ENCODE measurements around the gene SEPTIN10. TPM values are rescaled to one million over a fixed set of nuclear protein-coding genes. Genes with fewer than 3 reads are reported as not detected.

Gene SEPTIN10
- total and polyA plus RNA-seq, 4 donors = 30.2 to 117 (median 48.3) TPM

DNA sequence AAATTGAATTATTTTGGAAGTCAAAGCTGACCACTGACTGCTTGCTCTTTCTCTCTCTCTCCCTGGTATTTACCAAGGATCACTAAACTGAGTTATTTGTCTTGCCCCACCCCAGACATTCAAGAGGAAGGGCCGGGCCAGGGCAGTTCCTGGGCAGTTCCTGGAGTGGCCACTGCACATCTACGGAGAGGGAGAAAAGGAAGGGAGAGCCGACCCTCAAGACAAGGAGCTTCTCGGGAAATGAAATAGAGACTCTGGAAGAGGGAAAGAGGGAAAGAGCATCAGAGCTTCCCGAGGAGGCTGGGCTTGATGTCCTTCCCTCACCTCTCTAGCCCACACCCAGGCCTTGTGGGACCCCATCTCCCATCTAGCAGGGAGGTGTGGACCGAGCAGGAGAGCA, 83.1 kb downstream of the SEPTIN10 start:
- Histone ChIP-seq H3K4me1 (ENCODE audit: control insufficient read depth in 5 of 5, insufficient read depth in 5 of 5, low read length in 5 of 5) (peaks cover 0 to 12% (median 0%) of the 10 kb centered on the region in 5 donors), H3K27ac (ENCODE audit: low read depth in 1 of 2, low read length in 1 of 2) (no peak overlapping the region), H3K4me3 (no peak overlapping the region), H3K27me3 (ENCODE audit: control insufficient read depth in 3 of 3, insufficient read depth in 3 of 3, low read length in 2 of 3) (no peaks in the 10 kb centered on the region), H3K9me3 (ENCODE audit: control insufficient read depth in 4 of 4, insufficient read depth in 3 of 4, low read length in 3 of 4) (no peaks in the 10 kb centered on the region), H3K9ac (ENCODE audit: insufficient read depth in 1 of 2, low read length in 2 of 2) (no peak overlapping the region), H3K36me3 (ENCODE audit: control insufficient read depth in 4 of 4, insufficient read depth in 4 of 4, low read length in 4 of 4) (no peaks in the 10 kb centered on the region)
- TF ChIP-seq, protein P1, sequence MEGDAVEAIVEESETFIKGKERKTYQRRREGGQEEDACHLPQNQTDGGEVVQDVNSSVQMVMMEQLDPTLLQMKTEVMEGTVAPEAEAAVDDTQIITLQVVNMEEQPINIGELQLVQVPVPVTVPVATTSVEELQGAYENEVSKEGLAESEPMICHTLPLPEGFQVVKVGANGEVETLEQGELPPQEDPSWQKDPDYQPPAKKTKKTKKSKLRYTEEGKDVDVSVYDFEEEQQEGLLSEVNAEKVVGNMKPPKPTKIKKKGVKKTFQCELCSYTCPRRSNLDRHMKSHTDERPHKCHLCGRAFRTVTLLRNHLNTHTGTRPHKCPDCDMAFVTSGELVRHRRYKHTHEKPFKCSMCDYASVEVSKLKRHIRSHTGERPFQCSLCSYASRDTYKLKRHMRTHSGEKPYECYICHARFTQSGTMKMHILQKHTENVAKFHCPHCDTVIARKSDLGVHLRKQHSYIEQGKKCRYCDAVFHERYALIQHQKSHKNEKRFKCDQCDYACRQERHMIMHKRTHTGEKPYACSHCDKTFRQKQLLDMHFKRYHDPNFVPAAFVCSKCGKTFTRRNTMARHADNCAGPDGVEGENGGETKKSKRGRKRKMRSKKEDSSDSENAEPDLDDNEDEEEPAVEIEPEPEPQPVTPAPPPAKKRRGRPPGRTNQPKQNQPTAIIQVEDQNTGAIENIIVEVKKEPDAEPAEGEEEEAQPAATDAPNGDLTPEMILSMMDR (IDR thresholded peaks at IDR 0.05; ENCODE audit: control extremely low read depth, extremely low read depth) = no peak
- DNase-seq (no peak), ATAC-seq (ENCODE audit: insufficient read depth, low FRiP score) (no peak)
- WGBS, 2 donors = 41 to 62% methylated on average over 6 of the region's 6 CpGs

DNA sequence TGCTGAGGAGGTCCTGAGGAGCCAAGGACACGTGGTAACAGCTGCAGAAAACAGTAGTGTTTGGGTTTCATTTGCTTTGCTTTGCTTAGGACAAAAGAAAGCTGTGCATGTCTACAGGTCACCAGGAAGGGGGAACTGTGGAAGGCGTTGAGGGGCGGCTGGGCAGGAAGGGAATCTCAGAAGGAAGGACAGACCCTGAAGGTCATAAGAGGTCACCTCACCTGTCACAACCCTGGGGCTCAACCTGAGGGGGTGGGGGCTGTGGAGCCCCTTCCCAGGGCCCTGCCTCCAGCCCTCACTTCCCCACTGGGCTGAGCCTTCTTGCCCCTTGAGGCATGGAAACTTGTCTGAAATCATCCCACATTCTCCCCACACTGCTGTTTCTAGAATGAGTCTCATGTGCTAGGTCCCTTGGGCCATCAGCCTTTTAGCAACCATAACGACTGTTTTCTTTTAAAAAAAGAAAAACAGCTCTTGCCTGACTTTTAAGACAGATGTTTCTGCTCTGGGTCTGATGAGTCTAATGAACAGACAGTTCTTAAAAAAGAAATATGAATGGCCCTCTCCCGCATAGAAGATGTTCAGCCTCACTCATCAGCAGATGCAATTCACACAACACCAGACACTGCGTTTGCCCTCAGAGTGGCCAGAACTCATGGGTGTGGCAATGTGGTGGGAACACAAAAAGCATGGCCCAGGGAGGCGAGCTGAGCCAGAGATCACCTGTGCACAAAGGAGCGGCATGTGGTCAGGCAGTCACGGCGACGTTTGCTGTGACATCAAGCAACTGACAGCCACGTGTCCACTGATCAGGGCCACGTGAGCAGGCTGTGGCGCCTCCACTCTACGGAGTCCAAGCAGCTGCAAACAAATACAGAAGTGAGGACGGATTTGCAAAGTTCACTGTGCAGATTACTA, 84.0 kb downstream of the SEPTIN10 start:
- no peak for DNase-seq
- Histone ChIP-seq H3K4me3 (no peak overlapping the region), H3K36me3 (ENCODE audit: control insufficient read depth in 4 of 4, insufficient read depth in 4 of 4, low read length in 4 of 4) (no peaks in the 10 kb centered on the region), H3K27ac (ENCODE audit: low read depth in 1 of 2, low read length in 1 of 2) (no peak overlapping the region), H3K4me1 (ENCODE audit: control insufficient read depth in 5 of 5, insufficient read depth in 5 of 5, low read length in 5 of 5) (peaks cover 0 to 12% (median 0%) of the 10 kb centered on the region in 5 donors), H3K27me3 (ENCODE audit: control insufficient read depth in 3 of 3, insufficient read depth in 3 of 3, low read length in 2 of 3) (no peaks in the 10 kb centered on the region), H3K9me3 (ENCODE audit: control insufficient read depth in 4 of 4, insufficient read depth in 3 of 4, low read length in 3 of 4) (no peaks in the 10 kb centered on the region), H3K9ac (ENCODE audit: insufficient read depth in 1 of 2, low read length in 2 of 2) (no peak overlapping the region)
- TF ChIP-seq, protein P1 (IDR thresholded peaks at IDR 0.05; ENCODE audit: control extremely low read depth, extremely low read depth) = no peak
- no peak for ATAC-seq (ENCODE audit: insufficient read depth, low FRiP score)
- 82 to 87% methylated on average over 16 of the region's 16 CpGs for WGBS, 2 donors

DNA sequence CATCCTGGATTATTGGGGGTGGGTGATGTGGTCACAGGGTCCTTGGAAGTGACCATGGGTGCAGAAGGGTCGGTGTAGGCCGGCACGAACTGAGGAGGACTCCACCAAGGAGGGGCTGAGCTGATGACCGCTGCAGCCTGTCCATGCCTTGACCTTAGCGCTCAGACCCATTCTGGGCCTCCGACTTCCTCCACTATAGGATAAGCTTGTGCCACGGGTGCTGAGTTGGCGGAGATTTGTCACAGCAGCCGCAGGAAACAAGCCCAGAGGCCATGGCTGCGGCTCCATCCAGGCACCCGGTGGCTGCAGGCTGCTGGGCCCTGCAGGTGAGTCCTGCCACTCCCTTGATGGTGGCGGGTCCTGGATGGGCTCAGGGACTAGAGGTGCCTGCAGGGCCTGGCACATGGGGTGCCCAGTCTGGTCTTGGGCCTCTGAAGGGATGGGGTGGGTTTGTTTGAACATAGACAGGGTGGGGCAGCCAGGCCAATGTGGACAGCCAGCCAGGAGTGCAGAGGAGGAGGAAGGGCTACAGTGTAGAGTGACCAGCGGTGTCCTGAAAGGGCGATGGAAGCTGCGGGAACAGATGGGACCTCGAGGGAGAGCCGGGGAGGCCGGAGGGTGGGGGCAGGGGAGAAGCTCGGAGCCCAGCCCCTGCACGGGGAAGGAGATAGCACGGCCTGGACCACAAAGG, 84.8 kb downstream of the SEPTIN10 start:
- H3K27me3 ChIP-seq (ENCODE audit: control insufficient read depth in 3 of 3, insufficient read depth in 3 of 3, low read length in 2 of 3) = no peaks in the 10 kb centered on the region
- no peak overlapping the region for H3K9ac ChIP-seq (ENCODE audit: insufficient read depth in 1 of 2, low read length in 2 of 2)
- no peaks in the 10 kb centered on the region for H3K9me3 ChIP-seq (ENCODE audit: control insufficient read depth in 4 of 4, insufficient read depth in 3 of 4, low read length in 3 of 4)
- H3K36me3 ChIP-seq (ENCODE audit: control insufficient read depth in 4 of 4, insufficient read depth in 4 of 4, low read length in 4 of 4) = no peaks in the 10 kb centered on the region
- WGBS, 2 donors = 88 to 96% methylated on average over 21 of the region's 21 CpGs
- no peak overlapping the region for H3K27ac ChIP-seq (ENCODE audit: low read depth in 1 of 2, low read length in 1 of 2)
- TF ChIP-seq, protein P1 (IDR thresholded peaks at IDR 0.05; ENCODE audit: control extremely low read depth, extremely low read depth) = no peak
- DNase-seq (no peak), ATAC-seq (ENCODE audit: insufficient read depth, low FRiP score) (no peak)
- no peak overlapping the region for H3K4me3 ChIP-seq
- H3K4me1 ChIP-seq (ENCODE audit: control insufficient read depth in 5 of 5, insufficient read depth in 5 of 5, low read length in 5 of 5) = peaks cover 0 to 12% (median 0%) of the 10 kb centered on the region in 5 donors

Measured in lung (tissue), 12 donors.